Endothelial cell of umbilical vein (primary cell): ENCODE data around the gene PARD3B. TPM values are rescaled to one million over a fixed set of nuclear protein-coding genes. Genes with fewer than 3 reads are reported as not detected.

Experiments used
- BruUV-seq: library from RNA; stranded (reverse); fragments of 400-500 nt; replicated peaks from 2 replicates; lab custom pipeline; 2021; lab: Mats Ljungman, UMichigan
- CTCF ChIA-PET: fragments of 300-600, 350-600 bp; sonication (Branson Sonifier 250); formaldehyde crosslinking; loops from one replicate; lab custom pipeline; 2021; ENCODE audit warnings: antibody characterized with exemption, inconsistent platforms; lab: Charles Lee
- POLR2A ChIA-PET: fragments of 300-600, 350-600 bp; sonication (Branson Sonifier 250); formaldehyde crosslinking; loops from one replicate; lab custom pipeline; 2021; ENCODE audit warnings: antibody characterized with exemption, inconsistent platforms; lab: Charles Lee
- DNase-seq: peaks from one replicate; pipeline ENCODE4 v3.0.0-alpha.2; 2011; ENCODE audit warnings: low read depth, low spot score
- FAIRE-seq: peaks from 2 replicates; lab custom pipeline; 2011; peaks lifted over from hg19 to GRCh38; lab: Jason Lieb, UNC
- H2AFZ ChIP-seq: 2 replicates; pipeline ENCODE4 v1.6.0; 2012; ENCODE audit warnings: low read depth, low read length, control low read depth, inconsistent platforms
- H3K27ac ChIP-seq: 2 replicates; pipeline ENCODE4 v1.5.1; 2011; ENCODE audit warnings: low read depth, mild to moderate bottlenecking, control low read depth, low read length, moderate library complexity; ENCODE audit not compliant: insufficient read depth
- H3K27me3 ChIP-seq, 2 experiments: 2 replicates each; pipeline versions ENCODE4 v1.6.0 to v1.6.1; 2011; ENCODE audit warnings: low read length in 2 of 2, mixed read lengths in 1 of 2; ENCODE audit not compliant: control insufficient read depth in 2 of 2, insufficient read depth in 2 of 2
- H3K36me3 ChIP-seq, 2 experiments: 2 replicates in 1 of 2; 3 replicates in 1 of 2; pipeline ENCODE4 v1.5.1; 2011; ENCODE audit warnings: low read length in 2 of 2, mild to moderate bottlenecking in 1 of 2, moderate library complexity in 1 of 2; ENCODE audit not compliant: control insufficient read depth in 2 of 2, insufficient read depth in 2 of 2; ENCODE audit errors: extremely low read depth in 1 of 2
- H3K4me1 ChIP-seq: 3 replicates; pipeline ENCODE4 v1.5.1; 2011; ENCODE audit warnings: mild to moderate bottlenecking, low read length; ENCODE audit not compliant: control insufficient read depth, insufficient read depth; ENCODE audit errors: extremely low read depth
- H3K4me2 ChIP-seq: 2 replicates; pipeline ENCODE4 v1.6.1; 2011; ENCODE audit warnings: low read length, control low read depth, mixed read lengths; ENCODE audit not compliant: insufficient read depth
- H3K4me3 ChIP-seq, 3 experiments: fragments of 200-600 bp in 1 of 3; sonication (generic), shearing (Covaris generic) in 1 of 3; replicated peaks in 1 of 3; 2 replicates each; pipeline ENCODE4 v1.5.1; 2011 to 2016; ENCODE audit warnings: control low read depth in 3 of 3, low read length in 3 of 3, mild to moderate bottlenecking in 2 of 3, inconsistent platforms in 1 of 3, low read depth in 1 of 3, moderate library complexity in 1 of 3; ENCODE audit not compliant: insufficient read depth in 1 of 3
- H3K79me2 ChIP-seq: 2 replicates; pipeline ENCODE4 v1.6.0; 2012; ENCODE audit warnings: low read length, inconsistent platforms; ENCODE audit not compliant: control insufficient read depth, insufficient read depth
- H3K9ac ChIP-seq: replicated peaks from 2 replicates; pipeline ENCODE3; 2011; ENCODE audit warnings: low read length, control low read depth; ENCODE audit not compliant: insufficient read depth; ENCODE audit errors: extremely low read depth
- H3K9me1 ChIP-seq: replicated peaks from 3 replicates; pipeline ENCODE4 v1.6.0; 2011; ENCODE audit warnings: mild to moderate bottlenecking, low read length; ENCODE audit not compliant: control insufficient read depth, insufficient read depth; ENCODE audit errors: extremely low read depth
- H3K9me3 ChIP-seq: replicated peaks from 2 replicates; pipeline ENCODE4 v1.5.1; 2012; ENCODE audit warnings: low read length, inconsistent platforms; ENCODE audit not compliant: control insufficient read depth, insufficient read depth
- H4K20me1 ChIP-seq: replicated peaks from 2 replicates; pipeline ENCODE3; 2011; ENCODE audit warnings: mild to moderate bottlenecking, low read length; ENCODE audit not compliant: control insufficient read depth, insufficient read depth; ENCODE audit errors: extremely low read depth
- CTCF ChIP-seq, 2 donors: IDR thresholded peaks; 1 replicate in 1 of 2; 2 replicates in 1 of 2; pipeline ENCODE4 v1.5.1; 2011; ENCODE audit warnings: low read length in 2 of 2, mild to moderate bottlenecking in 2 of 2, moderate library complexity in 2 of 2, control low read depth in 1 of 2, inconsistent platforms in 1 of 2, low read depth in 1 of 2; ENCODE audit not compliant: insufficient read depth in 1 of 2; ENCODE audit errors: extremely low read depth in 1 of 2
- EZH2 ChIP-seq: IDR thresholded peaks from 2 replicates; pipeline ENCODE4 v1.6.1; 2012; ENCODE audit warnings: borderline replicate concordance, low read depth, mild to moderate bottlenecking, moderate library complexity, low read length, inconsistent platforms; ENCODE audit not compliant: severe bottlenecking
- FOS ChIP-seq: IDR thresholded peaks from 2 replicates; pipeline ENCODE4 v1.6.1; 2011; ENCODE audit warnings: mild to moderate bottlenecking, low read length, moderate library complexity, borderline replicate concordance; ENCODE audit not compliant: insufficient read depth
- GATA2 ChIP-seq: IDR thresholded peaks from 2 replicates; pipeline ENCODE4 v1.7.0; 2011; ENCODE audit warnings: low read depth, mild to moderate bottlenecking, moderate library complexity, mixed read lengths, low read length; ENCODE audit not compliant: insufficient read length, insufficient read depth
- JUN ChIP-seq: IDR thresholded peaks from 2 replicates; pipeline ENCODE4 v1.6.1; 2011; ENCODE audit warnings: borderline replicate concordance, low read depth; ENCODE audit not compliant: insufficient read length, insufficient read depth
- MAX ChIP-seq: IDR thresholded peaks from 2 replicates; pipeline ENCODE4 v1.6.1; 2011; ENCODE audit not compliant: insufficient read depth, insufficient read length
- MYC ChIP-seq: IDR thresholded peaks from one replicate; pipeline ENCODE4 v1.6.1; 2011; ENCODE audit warnings: mild to moderate bottlenecking, low read depth, low read length
- POLR2A ChIP-seq: IDR thresholded peaks from 2 replicates; pipeline ENCODE4 v1.6.1; 2012; ENCODE audit warnings: low read depth, mild to moderate bottlenecking, control low read depth, low read length
- POLR2AphosphoS5 ChIP-seq: IDR thresholded peaks from 2 replicates; pipeline ENCODE4 v1.6.1; 2012; ENCODE audit warnings: low read depth, mild to moderate bottlenecking, control low read depth, low read length, moderate library complexity; ENCODE audit not compliant: insufficient read depth
- dilution Hi-C: fragments of 300-500 bp; cut with MboI; formaldehyde crosslinking; loops from one replicate; pipeline ENCODE4 v1.15.0; 2019; ENCODE audit warnings: low sequenced_read_pairs; ENCODE audit not compliant: extremely low pct_ligation_motif_present
- intact Hi-C: fragments of 100-400 bp; cut with micrococcal nuclease; formaldehyde crosslinking; loops from one replicate; pipeline ENCODE4 v1.10.0; 2022
- polyA plus RNA-seq, 4 experiments: library from polyadenylated mRNA; depleted of rRNA in 3 of 4; stranded (reverse) in 3 of 4; unstranded in 1 of 4; fragments of >200 nt; gene quantifications; 2 replicates each; pipeline versions ENCODE4 v1.2.1 to v1.2.3, GENCODE V29; 2011 to 2012; ENCODE audit warnings: missing spikeins in 1 of 4
- total RNA-seq: library from RNA; stranded (reverse); gene quantifications from 2 replicates; pipeline ENCODE4 v1.2.3, GENCODE V29; 2021

PARD3B gene
- total and polyA plus RNA-seq, 2 donors (not counting 3 experiments of a cell fraction or from before 2014, with no cell fraction given), result 2.2 to 30.9 TPM

- Histone ChIP-seq H3K4me1 (peaks cover 13% of the 10 kb centered on the region), H3K27me3 (no peaks in the 10 kb centered on the region), H3K36me3 (no peaks in the 10 kb centered on the region), H3K9ac (no peak overlapping the region), H3K27ac (no peak overlapping the region), H3K79me2 (no peaks in the 10 kb centered on the region), H3K4me2 (no peak overlapping the region), H3K9me3 (no peaks in the 10 kb centered on the region), H2AFZ (no peak overlapping the region), H4K20me1 (no peaks in the 10 kb centered on the region), H3K9me1 (no peaks in the 10 kb centered on the region), H3K4me3 (no peak overlapping the region)
- DNase-seq (no peak), FAIRE-seq (no peak)
- no peak for TF ChIP-seq MAX
- no peak for TF ChIP-seq MYC
- TF ChIP-seq GATA2, result no peak
- no peak for TF ChIP-seq FOS
- TF ChIP-seq POLR2A, result no peak
- BruUV-seq, result no TSS peak
- ChIA-PET CTCF (interaction anchor here (0.9 to 1.3 kb wide), 2 partner anchors 11 to 64 kb away, joined by 3 read pairs; no protein-coding TSS in a partner anchor), POLR2A (no interaction called here)
- dilution Hi-C loops (no loop called here), intact Hi-C loops (no loop called here)
Measured at GRCh38 chr2:204901591-204901990, 356.3 kb downstream of the PARD3B start.

- Histone ChIP-seq H3K36me3 (no peaks in the 10 kb centered on the region), H3K4me2 (no peak overlapping the region), H3K4me1 (no peaks in the 10 kb centered on the region), H3K9me3 (no peaks in the 10 kb centered on the region), H4K20me1 (no peaks in the 10 kb centered on the region), H3K79me2 (no peaks in the 10 kb centered on the region), H3K27ac (no peak overlapping the region), H3K27me3 (no peaks in the 10 kb centered on the region), H2AFZ (no peak overlapping the region), H3K9me1 (no peaks in the 10 kb centered on the region), H3K9ac (no peak overlapping the region), H3K4me3 (no peak overlapping the region)
- FAIRE-seq, result no peak
- CTCF ChIA-PET, result interaction anchor here (0.6 to 0.8 kb wide), 2 partner anchors 13 to 214 kb away, joined by 3 read pairs; no protein-coding TSS in a partner anchor
- dilution Hi-C loops (no loop called here), intact Hi-C loops (no loop called here)
- no TSS peak for BruUV-seq
- TF ChIP-seq EZH2 (no peak), FOS (no peak), POLR2AphosphoS5 (no peak), MYC (no peak), JUN (no peak), POLR2A (no peak), GATA2 (no peak), MAX (no peak), CTCF (IDR thresholded peaks at IDR 0.05; ENCODE audit: extremely low read depth in 1 of 2, insufficient read depth in 1 of 2, low read depth in 1 of 2, low read length in 2 of 2) (no peak)
- POLR2A ChIA-PET, result no interaction called here
- DNase-seq, result no peak
Measured at GRCh38 chr2:204909791-204910190, 364.5 kb downstream of the PARD3B start.
